Muscle of back (tissue), 11 donors: ENCODE results near the gene CEP170B. TPM values are rescaled to one million over a fixed set of nuclear protein-coding genes. Genes with fewer than 3 reads are reported as not detected.

ENCODE experiments used
- DNase-seq, 3 donors: peaks; one replicate each; pipeline versions ENCODE4 v3.0.0 to v3.0.0-alpha.2; 2013
- polyA plus RNA-seq, 10 donors: library from polyadenylated mRNA; unstranded; fragments of 120-200 nt; gene quantifications; one replicate each; pipeline ENCODE4 v1.2.1, GENCODE V29; 2013; ENCODE audit not compliant: insufficient read length in 10 of 10

Gene CEP170B
- polyA plus RNA-seq, 10 donors, result 1.1 to 5.4 (median 2.5) TPM

DNA sequence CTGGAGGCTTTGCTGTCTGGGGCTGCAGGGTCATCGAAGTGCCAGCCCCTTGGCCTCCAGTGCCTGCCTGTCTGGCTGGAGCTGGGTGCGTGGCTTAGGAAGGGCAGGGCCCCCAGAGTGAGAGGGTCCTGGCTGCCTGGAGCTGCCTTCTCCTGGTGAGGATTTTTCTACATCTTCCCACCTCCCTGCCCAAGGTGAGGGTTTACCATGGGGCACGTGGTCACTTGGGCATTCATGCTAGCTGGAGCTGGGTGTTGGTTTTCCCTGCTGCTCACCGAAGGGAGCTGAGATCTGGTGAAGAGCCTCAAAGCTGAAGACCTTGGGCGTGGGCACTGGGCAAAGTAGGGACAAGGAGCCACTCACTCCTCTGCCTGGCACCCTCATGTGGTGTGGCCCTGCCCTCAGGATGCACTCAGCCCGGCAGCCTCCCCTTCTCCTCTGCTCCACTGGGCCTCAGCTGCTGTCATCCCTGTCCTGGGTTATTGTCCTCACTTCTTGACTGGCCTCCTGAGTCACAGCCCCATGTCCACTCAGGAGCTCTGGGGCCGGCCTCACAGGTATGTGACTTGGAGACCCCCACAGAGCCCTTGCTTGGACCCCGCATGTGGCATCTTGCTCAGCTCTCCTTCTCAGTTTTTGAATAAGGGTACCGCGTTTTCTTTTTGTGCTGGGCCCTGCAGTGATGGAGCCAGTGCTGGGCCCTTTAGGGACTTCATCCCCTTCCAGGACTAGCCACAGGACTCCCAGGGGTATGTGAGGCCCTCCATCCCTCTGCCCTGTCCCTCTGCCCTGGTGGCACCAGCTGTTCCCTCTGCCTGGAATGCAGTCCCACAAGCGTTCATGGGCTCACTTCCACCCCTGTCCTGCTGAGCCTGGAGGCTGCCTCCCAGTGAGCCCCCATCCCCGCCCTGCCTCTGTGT, 1.6 kb downstream of the CEP170B start:
- DNase-seq, result peak in 1 of 3 donors; percentile 1

DNA sequence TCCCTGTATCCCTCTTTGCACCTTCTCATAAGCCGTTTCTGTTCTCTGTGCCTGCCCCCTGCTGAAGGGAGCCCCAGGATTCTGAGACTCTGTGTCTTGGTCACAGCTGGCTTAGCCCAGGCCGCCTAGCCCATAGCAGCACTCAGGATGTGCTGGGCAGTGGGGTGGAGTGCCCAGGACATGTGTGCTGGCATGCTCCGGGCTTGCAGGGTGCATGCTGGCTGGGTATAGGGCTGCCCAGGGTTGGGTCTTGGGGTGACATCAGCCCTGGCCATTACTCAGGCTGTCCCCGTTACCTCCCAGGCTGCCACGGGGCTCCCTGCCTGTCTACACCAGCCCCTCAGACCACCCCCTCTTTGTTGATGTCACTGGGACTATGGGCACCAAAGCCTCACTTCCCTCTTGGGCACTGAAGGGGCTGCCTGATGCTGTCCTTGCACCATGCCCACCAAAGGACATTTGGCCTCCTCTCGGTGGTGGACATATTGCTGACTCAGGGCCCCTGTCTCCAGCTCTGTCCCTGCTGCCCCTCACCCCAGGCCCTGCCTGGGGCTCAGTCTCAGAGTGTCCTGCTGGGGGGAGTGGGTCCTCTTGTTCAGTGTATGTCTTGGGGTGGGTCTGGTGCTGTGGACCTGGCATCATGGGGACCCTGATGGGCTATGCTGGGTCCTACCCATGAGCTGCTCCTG, 2.4 kb downstream of the CEP170B start:
- DNase-seq, result no peak

DNA sequence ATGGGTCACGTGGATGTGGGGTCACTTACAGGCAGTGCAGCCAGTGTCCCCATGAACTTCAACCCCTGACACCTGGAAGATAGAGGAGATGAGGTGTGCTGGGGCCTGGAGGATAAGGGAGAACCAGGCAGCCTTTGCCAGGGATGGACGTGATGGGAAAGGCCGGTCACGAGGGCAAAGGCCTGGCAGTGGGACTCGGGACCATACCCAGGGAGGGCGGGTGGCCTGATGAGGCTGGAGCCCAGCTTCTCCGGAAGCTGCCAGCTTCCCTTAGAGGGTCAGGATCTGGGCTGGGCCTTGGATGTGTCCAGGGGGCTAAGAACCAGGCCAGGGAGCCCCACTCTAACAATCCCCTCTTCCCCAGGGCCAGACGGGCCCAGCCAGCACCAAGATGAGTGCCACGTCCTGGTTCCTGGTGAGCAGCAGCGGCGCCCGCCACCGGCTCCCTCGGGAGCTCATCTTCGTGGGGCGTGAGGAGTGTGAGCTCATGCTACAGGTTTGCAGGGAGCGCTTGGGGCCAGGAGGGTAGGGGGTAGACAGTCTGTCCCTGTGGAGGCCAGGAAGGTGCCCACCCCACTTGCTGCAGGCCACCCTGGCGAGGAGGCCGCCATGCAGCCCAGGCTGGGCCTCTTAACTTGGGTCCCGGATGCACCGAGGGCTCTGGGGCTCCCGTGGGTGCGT, 3.1 kb downstream of the CEP170B start:
- no peak for DNase-seq

DNA sequence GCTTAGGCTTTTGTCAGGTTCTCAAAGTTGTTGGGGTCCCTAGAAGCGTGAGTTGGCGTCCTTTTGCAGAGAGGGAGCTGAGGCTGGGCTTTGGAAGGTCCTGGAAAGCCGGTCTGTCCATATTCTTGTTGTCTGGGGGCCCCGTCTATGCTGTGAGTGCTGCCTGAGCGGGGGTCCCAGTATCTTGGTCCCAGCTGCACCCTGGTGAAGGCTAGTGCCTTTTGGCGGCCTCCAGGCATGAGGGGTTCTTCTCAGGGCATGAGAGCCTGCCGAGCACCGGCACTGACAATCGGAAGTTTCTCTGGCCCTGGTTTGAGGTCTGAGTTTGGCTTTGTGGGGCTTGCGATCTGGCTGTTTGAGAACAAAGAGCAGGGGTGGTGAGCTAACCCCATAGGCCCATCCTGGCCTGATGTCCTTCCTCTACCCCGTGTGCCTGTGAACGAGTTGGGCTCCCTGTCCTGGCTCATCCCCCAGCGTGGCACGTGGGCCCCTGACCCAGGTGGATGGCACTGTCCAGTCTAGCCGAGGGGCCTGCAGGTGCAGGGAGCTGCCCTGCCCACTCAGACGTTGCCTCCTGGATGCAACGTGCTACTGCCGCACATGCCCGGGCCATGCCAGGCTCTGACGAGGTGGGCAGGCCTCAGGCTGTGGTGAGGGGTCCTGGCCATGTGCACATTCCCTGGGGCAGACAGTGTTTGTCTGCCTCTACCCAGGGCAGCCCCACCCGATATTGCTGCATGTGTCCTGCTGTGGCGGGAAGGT, 3.9 kb downstream of the CEP170B start:
- peak in 1 of 3 donors; percentile 1 for DNase-seq

DNA sequence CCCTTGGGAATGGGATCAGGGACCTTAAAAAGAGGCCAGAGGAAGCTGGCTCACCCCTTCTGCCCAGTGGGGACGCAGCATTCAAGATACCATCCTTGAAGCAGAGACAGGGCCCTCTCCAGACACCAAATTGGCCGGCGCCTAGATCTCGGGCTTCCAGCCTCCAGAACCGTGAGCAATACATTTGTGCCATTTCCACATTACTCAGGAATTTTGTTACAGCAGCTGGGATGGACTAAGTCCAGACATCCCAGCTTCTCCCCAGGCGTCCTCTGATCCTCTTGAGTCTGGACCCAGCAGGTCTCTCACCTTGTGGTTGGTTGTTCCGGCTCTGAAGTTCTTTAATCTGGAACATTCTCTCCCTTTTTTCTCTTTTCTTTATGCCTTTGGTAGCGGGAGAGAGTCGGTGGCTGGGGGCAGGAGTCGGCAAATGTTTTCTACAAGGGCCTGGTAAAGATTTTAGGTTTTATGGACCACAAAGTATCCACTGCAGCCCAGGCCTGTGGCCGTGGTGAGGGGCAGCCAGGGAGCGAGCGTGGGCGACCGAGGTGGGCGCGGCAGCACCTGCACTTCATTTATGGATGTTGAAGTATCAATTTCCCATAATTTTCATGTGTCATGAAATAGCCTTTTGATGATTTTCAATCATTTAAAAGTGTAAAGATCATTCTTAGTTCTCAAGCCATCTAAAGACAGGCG, 4.8 kb downstream of the CEP170B start:
- DNase-seq, result peak in 1 of 3 donors; percentile 2

DNA sequence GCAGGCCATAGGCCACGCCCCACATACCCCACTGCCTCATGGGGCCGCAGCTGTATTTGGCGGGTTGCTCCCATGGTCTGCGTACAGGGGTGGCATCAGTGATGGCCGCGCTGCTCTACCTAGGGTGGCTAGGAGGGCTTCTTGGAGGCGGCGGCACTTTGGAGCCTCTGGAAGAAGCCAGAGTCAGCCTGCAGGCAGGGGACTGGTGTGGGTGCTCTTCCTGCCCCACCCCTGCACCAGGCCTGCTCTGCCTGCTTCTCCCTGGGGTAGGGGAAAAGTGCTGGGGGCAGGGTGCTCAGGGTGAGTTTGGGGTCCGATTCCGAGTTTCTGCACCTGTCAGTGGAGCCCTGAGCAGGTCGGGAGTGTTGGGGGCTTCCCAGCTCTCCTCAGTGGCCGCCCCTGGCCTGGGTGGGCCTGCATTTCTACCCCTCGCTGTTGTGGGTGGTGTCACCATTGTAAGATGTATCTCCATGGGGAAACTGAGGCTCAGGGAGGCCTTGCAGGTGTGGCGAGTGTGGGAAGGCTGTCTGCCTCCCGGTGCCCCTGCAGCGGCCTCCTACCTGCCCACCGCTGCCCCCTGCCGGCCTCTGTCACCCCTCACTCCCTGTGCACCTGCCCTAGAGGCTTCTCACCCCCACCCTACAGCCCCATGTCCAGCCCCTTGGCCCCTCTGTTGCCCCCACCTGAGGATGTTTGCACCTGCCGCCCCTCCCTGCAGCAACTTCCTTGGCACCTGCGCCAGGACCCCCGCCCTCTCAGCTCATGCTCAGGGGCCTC, 5.5 kb downstream of the CEP170B start:
- peak in 1 of 3 donors; percentile 4 for DNase-seq

DNA sequence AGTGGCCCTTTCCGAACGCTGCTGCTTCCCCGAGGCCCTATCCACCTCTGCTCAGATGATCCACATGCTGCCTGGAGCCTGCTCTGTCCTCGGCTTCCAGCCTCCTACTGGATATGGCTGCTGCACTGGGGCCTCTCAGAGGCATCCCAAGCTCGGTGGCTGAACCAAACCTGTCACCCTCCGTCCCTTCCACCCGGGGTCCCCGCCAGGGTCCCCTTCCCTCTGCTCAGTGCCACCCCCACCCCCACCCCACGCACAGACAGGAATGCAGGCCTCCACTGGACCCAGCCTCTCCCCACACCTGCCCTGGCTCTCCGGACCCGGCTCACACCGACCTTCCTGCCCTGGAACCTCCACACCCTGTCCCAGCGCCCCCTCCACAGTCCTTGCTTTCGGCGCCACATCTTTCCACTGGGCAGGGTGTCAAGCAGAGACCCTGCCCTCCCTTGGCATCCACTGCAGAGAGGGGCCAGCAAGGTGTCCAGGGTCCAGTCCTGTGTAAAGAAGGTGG, 6.1 kb downstream of the CEP170B start:
- DNase-seq, result peak in 1 of 3 donors; percentile 2

DNA sequence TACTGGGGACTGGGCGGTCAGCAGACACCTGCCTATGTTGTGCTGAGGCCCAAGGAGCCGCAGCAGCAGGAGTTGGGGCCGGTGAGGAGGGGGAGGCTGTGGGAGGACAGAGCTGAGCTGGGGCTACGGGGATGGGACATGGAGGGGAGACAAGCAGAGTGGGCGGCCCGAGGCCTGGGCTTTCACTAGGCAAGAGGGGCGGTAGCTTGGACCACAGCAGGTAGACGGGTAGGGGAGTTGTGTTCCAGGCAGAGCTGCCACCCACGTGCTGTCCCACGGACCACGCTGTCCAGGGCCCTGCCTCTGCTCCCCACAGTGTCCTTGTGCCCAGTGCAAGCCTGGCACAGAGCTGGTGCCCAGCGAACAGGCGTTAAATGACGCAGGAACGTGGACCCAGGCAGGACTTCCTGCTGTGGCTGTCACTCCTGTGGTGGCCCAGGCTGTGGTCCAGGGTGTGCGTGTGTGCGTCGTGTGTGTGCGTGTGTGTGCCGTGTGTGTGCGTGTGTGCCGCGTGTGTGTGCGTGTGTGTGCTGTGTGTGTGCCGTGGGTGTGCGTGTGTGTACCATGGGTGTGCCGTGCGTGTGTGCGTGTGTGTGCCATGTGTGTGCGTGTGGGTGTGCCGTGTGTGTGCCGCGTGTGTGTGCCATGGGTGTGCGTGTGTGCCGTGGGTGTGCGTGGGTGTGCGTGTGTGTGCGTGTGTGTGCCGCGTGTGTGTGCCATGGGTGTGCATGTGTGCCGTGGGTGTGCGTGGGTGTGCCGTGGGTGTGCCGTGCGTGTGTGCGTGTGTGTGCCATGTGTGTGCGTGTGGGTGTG, 6.8 kb downstream of the CEP170B start:
- peak in 1 of 3 donors; percentile 8 for DNase-seq

DNA sequence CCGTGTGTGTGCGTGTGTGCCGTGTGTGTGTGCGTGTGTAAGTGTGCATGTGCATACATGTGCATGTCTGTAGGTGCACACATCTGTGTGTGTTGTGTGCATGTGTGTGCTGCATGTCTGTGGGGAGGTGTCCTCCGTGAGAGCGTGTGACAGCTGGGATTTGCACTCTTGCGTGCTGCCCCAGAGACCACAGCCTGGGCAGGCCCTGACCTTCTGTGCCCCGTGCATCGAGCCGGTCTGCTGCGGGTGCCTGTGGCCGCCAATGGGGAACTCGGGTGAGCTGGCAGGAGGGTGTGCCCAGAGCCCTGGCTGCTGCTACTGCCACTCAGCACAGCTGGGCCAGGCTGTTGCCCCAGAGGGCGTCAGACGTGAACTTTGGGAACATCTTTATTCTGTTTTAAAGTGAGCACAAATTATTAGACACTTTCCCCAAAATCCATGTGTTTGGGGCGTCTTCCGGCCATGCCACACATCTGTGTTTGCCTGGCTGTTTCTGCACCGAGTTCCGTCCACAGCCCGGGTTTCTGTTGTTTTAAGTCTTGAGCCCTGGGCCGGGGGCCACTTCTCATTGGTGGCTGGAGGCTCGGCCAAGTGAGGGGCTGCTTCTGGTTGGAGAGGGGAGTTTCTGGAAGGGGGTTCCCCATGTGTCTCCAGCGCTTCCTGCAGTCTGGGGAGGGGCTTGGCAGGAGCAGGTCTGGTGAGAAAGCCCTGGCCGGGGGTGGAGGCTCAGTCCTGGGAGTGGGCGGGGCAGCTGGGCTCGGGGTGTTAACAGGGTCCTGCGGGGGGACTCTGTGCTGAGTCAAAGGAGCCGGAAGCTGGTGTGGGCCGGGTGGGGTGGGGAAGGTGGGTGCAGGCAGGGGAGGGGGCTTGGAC, 7.6 kb downstream of the CEP170B start:
- peak in 2 of 3 donors; percentile 38 to 67 for DNase-seq

DNA sequence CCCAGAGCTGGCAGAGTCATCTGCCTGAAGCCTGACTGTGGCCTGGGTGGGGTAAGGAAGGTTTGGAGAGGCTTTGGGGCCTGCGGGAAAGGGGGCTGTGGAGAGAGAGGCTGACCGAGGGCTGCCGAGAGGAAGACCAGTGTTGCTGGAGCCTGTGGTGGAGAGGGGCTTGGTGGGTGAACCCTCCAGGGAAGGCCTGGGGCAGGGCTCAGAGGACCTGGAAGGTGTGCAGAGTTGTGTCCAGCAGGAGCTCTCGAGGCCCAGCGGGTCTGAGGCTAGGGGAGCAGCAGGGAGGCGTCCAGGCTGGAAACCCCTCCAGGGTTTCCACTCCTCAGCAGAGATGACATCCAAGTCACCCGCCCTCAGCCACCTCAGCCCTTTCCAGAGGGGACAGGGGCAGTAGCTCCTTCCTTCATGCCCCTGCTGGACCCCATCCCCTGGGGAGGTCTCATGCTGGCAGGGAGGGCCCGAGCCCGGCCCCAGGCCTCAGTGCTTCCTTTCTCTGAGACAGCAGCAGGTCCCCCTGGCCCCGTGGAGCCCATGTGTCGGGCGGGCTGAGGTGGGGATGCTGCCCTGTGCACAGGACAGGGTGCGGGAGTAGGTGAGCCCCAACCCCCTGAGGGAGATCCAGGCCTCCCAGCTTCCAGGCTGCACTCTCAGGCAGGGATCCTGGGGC, 8.4 kb downstream of the CEP170B start:
- DNase-seq, result no peak

DNA sequence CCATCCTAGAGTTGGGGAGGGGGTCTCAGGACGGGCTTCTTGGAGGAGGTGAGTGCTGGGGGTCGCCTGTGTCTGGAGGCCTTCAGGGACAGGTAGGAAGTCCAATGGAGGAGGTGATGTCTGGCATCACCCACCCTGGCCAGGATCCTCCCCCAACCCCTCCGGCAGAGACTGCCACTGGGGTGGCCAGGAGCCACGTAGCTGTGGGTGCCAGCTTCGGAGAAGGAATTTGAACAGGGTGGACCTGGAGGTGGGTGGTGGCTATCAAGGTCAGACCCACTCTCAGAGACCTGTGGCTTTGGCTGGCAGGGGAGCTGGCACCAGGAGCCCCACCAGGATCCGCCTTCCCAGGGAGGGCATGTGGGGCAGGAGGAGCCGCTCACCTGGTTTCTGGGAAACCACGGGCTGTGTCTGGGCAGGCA, 9.1 kb downstream of the CEP170B start:
- DNase-seq, result no peak

DNA sequence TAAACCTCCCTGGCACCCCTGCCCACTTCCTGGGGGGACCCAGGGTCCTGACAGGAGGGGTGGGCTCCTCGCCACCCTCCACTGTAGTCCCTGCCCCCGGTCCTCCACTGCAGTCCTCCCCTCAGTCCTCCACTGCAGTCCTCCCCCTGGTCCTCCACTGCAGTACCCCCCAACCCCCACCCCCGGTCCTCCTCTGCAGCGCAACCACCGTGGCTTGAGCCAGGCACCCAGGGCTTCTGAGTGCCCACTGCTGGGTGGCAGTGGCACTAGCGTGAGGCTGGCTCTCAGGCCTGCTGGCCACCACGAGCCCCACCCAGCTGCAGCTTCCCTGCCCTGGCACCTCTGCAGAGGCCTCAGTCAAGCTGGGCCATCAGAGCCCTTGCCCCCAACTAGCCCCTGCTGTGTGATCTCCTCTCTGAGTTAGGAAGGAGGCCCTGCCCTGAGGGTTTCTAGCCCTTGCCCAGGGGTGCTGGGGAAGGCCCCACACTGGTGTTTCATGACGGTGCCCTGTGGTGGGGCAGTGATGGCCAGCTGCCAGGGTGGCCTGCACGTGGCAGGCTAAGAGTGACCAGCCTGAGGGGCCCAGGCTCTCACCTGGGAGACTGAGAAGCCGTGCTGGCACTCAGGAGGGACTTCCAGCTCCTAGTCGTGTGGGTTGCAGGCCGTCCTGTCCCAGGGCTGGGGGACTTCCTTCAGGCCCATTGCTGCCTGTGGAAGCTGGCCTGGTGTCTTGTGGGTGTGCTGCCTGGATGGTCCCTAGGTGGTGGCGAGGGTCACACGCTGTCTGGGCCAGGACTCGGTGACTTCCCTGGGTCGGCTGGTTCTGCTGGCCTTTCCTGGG, 9.7 kb downstream of the CEP170B start:
- no peak for DNase-seq

DNA sequence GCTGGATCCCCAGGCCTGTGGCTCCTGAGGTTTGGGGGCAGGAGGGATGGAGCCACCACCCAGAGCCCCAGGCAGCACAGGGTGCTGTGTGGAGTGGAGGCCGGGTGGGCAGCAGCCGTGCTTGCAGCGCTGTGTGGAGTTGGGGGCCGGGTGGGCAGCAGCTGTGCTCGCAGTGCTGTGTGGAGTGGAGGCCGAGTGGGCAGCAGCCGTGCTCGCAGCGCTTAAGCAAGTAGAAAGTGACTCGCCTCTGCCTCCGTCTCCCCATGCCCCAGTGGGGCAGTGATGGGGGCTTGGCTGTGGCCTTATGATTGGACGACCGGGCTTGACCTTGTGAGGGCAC, 10.3 kb downstream of the CEP170B start:
- DNase-seq, result no peak

DNA sequence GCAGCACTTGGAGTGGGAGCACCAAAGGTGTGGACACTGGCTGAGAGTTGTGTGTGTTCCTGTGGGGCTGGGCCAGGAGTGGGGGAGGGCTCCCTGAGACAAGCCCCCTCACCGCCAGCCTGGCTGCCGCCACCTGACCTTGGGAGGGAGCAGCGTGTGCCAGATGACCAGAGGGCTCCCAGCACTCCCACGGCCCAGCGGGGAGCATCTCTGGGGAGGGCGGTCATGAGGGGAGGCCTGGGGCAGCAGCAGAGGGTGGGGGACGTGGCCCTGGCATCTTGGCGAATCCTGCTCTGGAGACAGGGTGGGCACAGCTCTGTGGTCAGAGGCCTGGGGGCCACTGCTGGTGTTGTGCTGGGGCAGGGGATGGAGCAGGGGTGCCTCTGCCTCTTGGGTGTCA, 10.7 kb downstream of the CEP170B start:
- no peak for DNase-seq

DNA sequence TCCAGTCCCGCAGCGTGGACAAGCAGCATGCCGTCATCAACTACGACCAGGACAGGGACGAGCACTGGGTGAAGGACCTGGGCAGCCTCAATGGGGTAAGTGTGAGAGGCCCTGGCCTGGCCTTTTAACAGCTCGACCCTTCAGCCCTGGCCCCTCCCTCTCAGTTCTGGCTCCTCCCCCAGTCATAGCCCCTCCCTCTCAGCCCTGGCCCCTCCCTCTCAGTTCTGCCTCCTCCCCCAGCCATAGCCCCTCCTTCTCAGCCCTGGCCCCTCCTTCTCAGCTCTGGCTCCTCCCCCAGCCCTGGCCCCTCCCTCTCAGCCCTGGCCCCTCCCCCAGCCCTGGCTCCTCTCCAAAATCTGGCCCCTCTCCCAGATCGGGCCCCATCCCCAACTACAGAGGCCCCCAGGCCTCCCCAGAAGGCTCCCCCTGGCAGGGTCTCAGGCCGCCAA, 11.2 kb downstream of the CEP170B start:
- DNase-seq, result no peak

DNA sequence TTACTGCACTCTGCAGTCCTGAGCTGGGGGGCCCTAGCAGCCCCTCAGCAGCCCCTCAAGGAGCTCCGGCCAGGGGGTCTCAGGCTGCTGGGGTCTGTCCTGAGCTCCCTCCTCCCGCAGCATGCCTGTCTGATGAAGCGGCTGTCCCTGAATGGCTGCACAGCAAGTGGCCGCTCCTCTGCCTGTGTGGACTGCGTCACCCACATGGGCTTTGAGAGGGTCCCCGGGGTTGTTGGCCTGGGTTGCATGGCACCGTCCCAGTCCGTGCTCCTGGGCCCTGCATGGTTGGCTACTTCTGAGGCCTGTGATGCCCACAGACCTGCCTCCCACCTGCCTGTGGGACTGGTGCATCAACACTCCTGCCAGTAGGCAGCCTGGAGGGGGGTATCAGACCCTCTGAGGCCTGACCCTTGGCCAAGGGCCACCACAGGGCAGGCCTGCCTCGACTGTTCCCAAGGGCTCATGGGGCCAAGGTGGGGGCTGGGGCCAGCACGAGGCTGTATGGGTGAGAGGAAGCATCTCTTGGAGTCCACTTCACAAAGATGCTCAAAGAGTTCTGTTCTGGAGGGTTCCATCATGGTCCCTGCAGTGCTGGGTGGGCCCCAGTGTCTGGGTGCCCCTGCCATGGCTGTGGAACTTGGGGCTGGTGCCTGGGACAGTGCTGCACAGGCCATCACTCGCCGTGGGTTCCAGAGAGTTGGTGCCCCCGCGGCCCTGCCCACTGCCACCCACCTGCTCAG, 12.2 kb downstream of the CEP170B start:
- DNase-seq, result no peak
